Fibroblast of skin of left quadriceps (primary cell): ENCODE measurements around the gene CACNA1D.

Experiments used
- DNase-seq, 2 experiments: peaks; one replicate each; pipeline ENCODE4 v3.0.0-alpha.2; 2013; ENCODE audit warnings: low read depth in 2 of 2

The CACNA1D gene

DNA sequence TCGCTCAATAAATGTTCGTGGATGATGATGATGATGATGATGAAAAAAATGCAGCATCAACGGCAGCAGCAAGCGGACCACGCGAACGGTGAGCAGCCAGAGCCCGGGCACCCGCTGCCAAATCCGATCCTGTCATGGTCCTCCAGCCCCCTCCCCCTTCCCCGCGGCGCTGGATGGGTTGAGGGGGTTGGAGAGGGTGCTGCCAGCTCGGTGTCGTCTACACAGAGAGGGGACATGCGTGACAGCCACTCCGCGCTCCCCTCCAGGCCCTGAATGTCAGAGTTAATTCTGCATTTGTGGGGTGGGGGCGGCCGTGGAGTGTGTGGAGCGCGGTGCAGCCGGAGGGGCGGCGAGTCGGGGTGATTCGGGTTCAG is 722 bp downstream of the CACNA1D start:
- no peak for DNase-seq

DNA sequence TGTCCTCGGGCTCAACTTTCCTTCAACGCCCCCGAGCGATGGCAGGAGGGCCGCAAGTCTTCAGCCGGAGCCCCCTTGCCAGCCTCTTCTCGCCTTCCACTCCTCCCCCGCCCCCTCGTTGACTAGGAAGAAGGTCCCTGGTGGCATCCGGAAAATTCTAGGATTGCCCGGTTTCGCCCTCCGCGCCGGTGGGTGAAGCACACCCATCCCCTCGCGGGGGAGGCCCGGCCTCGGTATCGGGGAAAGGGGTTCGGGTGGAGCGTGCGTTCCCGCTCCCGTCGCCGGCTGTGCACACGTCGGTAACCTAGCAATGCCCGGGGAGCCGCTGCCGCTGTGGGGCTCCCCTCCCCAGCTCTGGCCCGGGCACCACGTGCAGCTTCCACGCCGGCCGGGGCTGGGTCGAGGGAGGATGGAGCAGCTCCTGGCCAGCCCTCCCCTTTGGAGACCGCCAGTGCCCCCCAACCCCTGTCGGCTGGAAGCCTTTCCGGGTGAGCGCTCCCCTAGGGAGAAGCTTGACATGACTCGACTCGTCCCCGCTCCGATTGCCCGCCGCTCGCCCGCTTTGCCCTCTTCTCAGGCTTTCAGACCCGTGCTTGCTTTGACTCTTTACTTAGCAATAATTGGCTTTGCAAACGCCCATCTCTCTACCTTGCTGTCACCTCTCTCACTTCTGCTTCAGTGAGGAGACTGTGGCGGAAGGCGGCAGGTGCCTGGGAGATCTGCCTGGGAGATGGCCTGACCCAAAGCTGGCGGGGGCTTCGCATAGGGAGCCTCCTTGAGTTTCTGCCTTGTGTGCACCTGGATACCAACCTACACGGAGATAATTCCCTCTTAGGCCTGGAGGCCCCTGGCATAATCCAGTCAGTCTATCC is 1.3 kb downstream of the CACNA1D start:
- no peak for DNase-seq

DNA sequence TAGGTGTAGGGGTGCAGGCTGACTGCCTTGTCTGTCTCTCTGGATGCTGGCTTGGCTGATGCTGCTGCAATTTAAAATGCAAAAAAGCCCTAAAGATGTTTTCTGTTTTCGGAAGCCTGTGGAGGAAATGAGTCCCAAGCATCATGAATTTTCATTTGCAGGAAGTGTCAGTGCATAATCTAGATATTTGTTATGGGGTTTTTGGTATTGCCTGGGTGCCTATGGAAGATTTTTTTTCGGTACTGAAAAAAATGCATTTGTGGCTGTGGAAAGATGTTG is 1.9 kb downstream of the CACNA1D start:
- no peak for DNase-seq

DNA sequence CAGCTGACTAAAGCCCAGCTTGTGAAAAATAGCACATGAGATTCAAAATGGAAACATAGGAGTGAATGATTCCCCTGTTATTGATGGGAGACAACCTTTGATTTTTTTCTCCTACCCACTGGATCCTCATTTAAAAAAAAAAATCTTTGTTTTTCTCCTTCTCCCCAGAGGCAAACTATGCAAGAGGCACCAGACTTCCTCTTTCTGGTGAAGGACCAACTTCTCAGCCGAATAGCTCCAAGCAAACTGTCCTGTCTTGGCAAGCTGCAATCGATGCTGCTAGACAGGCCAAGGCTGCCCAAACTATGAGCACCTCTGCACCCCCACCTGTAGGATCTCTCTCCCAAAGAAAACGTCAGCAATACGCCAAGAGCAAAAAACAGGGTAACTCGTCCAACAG is 2.6 kb downstream of the CACNA1D start:
- DNase-seq, result no peak

DNA sequence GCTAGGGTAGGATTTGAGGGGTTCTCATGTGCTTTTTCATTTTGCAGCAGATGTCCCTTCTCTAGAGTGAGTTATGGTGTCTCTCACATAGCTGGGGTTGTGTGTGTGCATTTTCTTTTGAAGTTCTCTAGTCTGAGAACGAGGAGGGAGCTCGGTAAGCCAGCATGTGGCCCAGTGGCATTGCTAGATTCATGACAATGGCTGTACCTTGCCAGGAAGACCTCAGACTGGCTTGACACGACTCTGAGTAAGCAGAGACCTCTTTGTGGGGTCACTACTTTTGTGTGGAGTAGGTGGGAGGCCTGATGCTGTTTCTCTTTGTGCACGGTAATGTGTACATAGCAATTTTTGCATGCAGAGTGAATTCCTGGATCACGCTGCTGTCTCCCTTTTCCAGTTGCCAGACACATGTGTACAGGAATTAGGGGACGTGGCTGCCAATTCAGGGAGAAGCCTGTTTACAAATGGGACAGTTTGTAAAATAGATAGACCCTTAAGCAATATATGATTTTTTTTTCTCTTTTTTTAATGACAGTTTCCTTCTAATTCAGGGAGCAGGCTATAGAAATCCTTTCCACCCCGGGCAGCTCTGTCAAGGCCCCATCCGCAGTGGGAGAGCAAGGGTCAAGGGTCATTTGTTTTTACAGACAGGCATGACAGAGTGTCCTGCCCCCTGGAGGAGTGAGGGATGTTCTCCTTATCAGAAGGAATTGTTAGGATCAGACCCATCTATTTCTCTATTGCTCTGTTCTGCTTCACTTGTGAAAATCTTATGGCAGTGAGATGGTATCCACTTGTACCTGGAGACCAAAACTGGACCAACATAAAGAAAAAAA is 4.6 kb downstream of the CACNA1D start:
- DNase-seq, result no peak

DNA sequence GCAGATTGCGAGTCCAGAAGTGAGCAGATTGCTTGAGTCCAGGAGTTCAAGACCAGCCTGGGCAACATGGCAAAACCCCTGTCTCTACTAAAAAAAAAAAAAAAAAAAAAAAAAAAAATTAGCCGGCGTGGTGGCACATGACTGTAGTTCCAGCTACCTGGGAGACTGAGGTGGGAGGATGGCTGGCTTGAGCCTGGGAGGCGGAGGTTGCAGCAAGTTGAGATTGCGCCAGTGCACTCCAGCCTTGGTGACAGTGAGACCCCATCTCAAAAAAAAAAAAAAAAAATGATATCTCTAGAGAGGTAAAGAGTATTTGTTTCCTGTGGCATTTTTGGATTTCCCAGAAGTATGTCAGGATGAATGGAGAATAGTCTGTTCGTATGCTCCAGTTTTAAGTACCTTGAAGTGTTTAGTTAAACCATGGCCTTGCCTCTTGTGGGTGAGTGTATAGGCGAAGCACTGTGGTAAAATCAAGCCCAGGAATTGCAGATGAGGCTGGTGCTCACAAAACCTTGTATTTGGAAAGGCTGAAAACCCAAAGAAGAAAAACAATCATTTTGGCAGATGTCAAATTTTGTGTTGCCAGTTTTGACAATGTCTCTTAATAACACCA is 5.9 kb downstream of the CACNA1D start:
- DNase-seq, result no peak

DNA sequence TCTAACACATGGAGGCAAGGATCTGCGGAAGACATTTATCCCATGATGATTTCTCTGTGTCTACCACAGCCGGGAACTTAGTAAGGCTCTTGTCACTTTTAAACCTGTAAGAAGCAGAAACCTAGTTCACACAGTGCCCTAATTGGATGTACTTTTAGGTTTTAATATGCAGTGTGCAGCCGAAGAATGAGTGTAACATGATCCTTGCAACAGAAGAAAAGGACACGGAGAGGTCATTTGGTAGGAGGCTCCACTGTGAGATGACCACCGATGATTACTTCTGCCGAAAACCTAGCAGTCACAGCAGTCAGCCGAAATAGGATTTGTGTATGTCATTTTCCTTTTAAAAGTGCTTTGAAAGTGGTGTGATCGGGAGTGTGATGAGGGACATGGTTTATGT is 6.8 kb downstream of the CACNA1D start:
- no peak for DNase-seq

DNA sequence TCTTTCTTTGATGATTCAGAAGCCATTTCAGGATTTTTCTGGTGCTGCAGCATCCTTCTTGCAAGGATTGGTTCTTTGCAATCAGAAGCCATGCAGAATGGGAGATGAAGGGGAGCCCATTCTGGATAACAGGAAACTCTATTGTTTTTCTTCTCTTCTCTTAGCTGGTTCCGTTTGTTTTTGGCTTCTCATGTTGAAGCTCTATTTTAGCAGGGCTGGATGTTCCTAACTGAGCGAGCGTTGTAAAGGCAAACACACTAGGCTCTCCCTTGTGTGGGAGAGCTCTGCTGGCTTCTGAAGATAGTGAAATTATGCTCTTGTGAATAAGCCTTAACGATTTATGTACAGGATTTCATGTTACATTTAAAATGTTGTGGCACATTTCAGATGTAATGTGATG is 8.3 kb downstream of the CACNA1D start:
- DNase-seq, result no peak

DNA sequence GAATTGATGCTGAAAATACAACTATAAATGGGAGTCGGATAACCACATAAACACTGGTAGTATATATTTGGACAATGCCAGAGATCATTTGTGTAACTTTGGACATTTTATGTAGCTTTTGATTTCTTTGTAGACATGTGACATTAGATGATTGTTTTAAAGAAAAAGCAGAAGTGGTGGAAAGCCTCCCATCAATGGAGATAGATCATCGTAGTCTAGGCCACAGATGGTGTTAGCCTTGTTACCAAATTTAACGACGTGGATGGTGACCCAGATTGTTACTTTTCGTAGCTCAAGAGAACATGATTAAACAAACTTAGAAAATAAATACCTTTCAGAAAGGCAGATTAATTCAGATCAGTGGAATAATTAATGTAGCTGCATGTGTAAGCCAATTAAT is 8.8 kb downstream of the CACNA1D start:
- DNase-seq, result no peak

DNA sequence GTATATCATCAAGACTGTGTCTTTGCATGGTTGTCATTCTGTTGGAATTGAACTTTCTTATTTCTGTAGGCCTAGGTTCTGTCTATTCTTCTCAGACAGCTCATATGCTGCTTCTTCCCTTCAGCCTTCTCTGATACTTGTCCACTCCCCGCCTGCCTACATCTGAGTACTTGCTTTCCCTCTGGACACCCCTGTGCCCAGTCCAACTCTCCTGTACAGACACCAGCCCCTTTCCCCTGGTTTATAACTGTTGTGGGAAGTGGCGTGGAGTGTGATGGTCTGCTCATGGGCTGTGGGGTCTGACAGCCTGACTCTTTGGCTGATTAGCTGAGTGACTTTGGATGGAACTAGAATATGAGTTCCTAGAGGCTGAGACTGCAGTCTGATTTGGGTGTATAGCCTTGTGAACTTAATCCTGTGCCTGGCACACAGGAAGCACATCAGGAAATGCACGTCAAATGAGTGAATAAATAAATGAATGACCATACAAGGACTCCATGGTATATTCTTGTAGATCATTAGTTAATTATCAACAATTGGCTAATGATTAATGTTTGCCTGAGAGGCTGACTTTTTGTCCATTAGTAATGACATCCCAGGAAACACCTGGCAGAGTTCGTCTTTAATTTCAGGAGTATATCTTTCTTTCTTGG is 11.8 kb downstream of the CACNA1D start:
- no peak for DNase-seq

DNA sequence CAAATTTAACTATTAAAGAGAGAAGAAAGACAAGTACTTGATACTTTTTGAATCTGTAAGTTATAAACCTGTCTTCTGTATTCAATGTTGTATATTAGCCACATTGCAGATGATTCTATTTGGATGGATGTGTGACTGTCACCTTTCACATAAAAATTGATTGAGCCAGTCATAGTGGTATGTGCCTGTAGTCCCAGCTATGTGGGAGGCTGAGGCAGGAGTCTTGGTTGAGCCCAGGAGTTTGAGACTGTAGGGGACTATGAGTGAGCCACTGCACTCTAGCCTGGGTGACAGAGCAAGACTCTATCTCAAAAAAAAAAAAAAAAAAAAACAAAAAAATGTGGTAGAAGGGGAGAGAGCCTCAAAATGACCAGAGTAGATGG is 12.3 kb downstream of the CACNA1D start:
- no peak for DNase-seq

DNA sequence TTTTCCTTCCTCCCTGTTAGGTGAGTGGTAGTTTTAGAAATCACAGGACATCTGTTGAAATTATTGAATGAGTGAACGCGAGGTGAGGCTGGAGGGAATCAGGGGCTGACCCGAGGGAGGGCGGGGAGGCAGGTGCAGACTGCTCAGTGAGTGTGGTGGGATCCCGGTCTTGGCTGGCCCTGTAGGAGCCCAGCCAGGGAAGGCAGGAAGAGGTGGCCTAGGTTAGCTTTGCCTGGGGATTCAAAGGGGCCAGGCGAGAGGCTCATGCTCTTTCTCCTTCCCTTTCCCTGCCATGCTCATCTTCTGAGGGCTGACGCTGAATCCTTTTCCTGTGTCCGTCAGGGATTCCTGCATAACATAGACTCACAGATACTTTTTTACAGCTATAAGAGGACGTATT is 15.1 kb downstream of the CACNA1D start:
- no peak for DNase-seq

DNA sequence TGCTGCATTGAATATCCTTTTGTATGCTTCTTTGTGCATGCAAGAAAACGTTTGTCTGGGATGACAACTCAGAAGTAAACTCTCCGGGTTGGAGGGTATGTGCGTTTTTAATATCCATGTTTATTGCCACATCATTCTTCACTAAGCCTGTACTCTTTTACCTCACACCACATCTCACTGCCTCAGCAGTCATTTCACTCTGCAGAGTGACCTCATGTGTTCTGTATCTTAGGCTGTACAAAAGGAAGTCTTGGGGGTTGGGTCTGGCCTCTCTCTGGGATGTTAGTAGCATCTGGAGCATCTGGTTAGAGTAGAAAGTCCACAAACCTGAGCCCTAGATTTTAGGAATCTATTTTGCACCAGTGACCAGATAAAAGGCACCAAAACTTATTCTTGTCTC is 16.1 kb downstream of the CACNA1D start:
- no peak for DNase-seq

DNA sequence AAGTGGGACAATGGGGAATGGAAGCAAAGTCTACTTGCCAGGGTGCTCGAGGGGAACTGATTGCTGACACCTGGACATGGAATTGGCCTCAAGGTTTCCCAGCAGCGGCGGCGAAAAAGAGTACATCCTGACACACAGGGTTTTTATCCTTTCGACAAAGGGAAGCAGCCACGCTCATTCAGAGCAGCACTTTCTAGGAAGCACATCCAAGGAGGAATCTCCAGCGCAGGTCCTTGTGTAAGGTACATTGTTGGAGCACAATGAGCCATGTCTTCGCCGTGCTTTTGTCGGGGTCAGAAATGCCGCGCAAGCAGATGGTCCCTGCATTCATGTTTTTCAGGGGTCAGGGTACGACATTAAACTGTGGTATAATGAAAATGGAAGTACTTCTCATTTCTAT is 16.8 kb downstream of the CACNA1D start:
- no peak for DNase-seq

DNA sequence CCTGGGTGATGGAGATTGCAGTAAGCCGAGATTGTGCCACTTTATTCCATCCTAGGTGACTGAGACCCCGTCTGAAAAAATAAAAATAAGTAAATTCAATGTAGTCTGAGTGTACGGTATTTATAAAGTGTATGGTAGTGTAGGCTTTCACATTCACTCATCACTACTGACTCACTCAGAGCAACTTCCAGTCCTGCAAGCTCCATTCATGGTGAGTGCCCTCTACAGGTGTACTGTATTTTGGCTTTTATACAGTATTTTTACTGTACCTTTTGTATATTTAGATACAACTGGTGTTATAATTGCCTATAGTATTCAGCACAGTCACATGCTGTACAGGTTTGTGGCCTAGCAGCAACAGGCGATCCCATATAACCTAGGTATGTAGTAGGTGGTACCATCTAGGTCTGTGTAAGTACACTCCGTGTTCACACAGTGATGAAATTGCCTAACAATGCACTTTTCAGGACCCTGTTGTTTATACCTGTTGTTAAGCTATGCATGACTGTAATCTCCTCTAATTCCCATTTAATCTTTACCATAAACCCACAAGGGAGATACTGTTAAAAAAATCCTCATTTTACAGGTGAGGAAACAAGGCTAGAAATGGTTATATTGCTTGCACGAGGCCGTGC is 19.3 kb downstream of the CACNA1D start:
- DNase-seq, result no peak

DNA sequence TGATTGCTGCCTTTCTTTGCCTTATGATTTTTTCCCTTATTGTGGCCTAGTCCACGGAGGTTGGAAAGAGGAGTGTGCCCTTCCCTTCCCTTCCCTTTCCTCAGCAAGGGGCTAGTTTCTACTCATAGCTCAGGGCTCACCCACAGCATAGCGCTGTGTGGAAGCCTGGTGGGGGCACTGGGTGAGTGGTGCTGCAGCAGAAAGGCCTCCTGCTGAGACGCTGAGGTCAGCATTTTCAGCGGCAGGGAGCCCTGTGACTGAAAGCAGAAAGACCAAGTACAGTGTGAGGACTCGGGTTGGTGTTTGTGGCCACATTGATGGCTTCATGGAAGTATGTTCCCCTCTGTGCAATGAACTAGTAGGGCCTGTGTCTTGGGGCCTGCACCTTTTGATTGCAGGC is 21.9 kb downstream of the CACNA1D start:
- DNase-seq, result no peak

DNA sequence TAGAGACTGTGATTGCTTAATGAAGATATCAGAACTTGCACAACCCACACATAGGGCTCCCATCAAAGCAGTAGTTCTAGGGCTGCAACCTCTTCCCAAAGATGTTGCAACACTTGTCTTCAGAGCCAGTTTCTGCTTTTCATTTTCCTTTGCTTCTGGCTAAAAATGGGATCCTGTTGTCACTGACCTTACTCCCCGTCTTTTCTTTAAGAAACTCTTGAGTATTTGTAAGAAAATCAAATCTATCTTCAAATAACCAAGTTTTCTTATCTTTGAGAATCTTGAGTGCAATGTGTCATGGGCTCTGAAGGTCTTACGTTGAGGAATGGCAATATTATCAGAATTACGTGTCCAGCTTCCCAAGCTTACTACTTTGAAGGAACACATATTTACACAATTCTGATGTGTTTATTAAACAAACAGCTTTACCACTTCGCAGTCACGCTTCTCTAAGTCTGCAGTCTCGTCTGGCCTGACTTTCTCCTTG is 24.1 kb downstream of the CACNA1D start:
- DNase-seq, result no peak

DNA sequence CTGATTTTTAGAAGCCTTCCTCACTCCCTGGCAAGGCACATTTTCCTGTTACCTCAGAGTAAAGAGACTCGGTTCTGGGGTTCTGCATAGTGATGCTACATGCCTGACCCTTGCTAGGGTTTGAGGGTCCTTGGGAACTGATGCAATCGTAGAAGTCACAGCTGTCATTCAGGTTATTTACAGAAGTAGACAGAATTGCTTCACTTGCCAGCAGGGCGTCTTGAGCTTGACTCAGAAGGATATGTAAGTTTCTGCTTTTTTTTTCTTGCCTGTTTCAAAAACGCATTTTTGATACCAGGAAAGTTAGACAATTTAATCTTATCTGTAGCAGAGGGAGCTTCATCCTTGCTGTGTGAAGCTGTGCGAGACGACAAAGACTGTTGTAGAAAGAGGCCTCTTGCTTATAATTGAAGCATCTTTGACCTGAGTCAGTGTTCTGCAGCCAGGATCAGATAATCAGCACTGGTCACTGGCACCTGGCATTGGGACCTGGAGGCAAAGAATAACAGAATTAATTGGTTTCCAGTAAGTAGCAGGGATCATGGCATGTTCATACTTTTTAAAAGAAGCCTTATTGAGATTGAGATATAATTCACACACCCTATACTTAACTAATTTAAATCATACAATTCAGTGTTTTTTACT is 24.8 kb downstream of the CACNA1D start:
- no peak for DNase-seq

DNA sequence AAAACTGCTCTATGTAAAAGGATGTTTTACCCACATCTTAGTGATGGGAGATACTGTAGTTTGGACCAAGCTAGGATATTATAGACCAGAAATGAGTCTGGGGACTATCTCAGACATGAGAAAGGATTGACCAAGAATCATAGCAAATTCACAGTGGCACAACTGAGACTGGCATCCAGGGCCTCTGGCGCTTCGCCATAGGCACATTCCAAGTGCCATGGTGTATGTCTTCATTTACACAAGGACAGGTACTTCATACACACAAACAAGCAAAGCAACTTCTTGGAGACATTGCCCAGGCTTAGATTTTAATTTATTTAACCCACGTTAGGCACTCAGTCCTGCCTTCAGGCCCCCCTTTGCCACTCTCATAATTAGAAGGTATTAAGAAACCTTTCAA is 28.9 kb downstream of the CACNA1D start:
- DNase-seq, result no peak

DNA sequence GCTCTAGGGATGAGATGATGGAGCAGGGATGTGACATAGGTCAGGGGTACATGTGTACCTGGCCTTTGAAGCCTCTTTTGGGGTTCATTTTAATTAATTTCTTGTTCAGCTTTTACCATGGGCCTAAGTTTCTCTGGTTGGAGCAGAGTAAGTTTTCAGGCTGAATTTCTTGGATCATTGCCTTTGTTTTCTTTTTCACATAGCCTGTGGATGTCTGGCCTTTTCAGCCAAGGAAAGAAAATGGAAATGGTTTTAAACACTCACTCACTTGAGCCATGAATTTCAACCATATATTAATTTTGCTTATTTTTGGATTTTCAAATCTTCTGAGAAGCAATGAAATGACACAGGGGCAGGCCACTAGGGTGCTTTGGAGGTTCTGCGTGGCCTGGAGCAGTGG is 30.2 kb downstream of the CACNA1D start:
- no peak for DNase-seq
